HUES48 (cell line): ENCODE data around the gene SUMO3.

Experiments
- H3K27ac ChIP-seq: one replicate; pipeline ENCODE4 v1.7.0; 2013; ENCODE audit warnings: low read depth, low read length, inconsistent platforms
- H3K27me3 ChIP-seq: 2 replicates; pipeline ENCODE4 v1.6.1; 2013; ENCODE audit warnings: mild to moderate bottlenecking, low read length; ENCODE audit not compliant: control insufficient read depth, insufficient read depth
- H3K36me3 ChIP-seq: 2 replicates; pipeline ENCODE4 v1.6.1; 2013; ENCODE audit warnings: low read length; ENCODE audit not compliant: control insufficient read depth, insufficient read depth
- H3K4me1 ChIP-seq: 2 replicates; pipeline ENCODE4 v1.6.1; 2013; ENCODE audit warnings: mild to moderate bottlenecking, low read length; ENCODE audit not compliant: control insufficient read depth, insufficient read depth
- H3K4me3 ChIP-seq: 2 replicates; pipeline ENCODE4 v1.5.1; 2013; ENCODE audit warnings: mild to moderate bottlenecking, low read depth, low read length
- H3K9ac ChIP-seq: 2 replicates; pipeline ENCODE4 v1.6.1; 2013; ENCODE audit warnings: mild to moderate bottlenecking, low read depth, low read length, moderate library complexity
- H3K9me3 ChIP-seq: 2 replicates; pipeline ENCODE4 v1.6.1; 2013; ENCODE audit warnings: low read length; ENCODE audit not compliant: control insufficient read depth, insufficient read depth

The SUMO3 gene

GRCh38 chr21:44763050-44763378 lies 54.8 kb downstream of the SUMO3 start:
- Histone ChIP-seq H3K4me1 (peaks cover 10% of the 10 kb centered on the region; the same call in 1 of the 2 replicates), H3K36me3 (no peaks in the 10 kb centered on the region; the same call in 1 of the 2 replicates), H3K27ac (no peak overlapping the region), H3K27me3 (no peaks in the 10 kb centered on the region), H3K4me3 (no peak overlapping the region), H3K9ac (no peak overlapping the region), H3K9me3 (no peaks in the 10 kb centered on the region)

- Histone ChIP-seq H3K36me3 (no peaks in the 10 kb centered on the region; the same call in 1 of the 2 replicates), H3K4me1 (peaks cover 8% of the 10 kb centered on the region; the same call in 1 of the 2 replicates), H3K27ac (no peak overlapping the region), H3K27me3 (no peaks in the 10 kb centered on the region), H3K4me3 (no peak overlapping the region), H3K9me3 (no peaks in the 10 kb centered on the region), H3K9ac (no peak overlapping the region)
These were observed 55.4 kb downstream of the SUMO3 start for GRCh38 chr21:44762221-44763049.

- no peaks in the 10 kb centered on the region for H3K9me3 ChIP-seq
- no peaks in the 10 kb centered on the region for H3K27me3 ChIP-seq
- H3K27ac ChIP-seq: no peak overlapping the region
- peaks cover 8% of the 10 kb centered on the region; the same call in 1 of the 2 replicates for H3K4me1 ChIP-seq
- H3K4me3 ChIP-seq: no peak overlapping the region
- no peak overlapping the region for H3K9ac ChIP-seq
- H3K36me3 ChIP-seq: no peaks in the 10 kb centered on the region; the same call in 1 of the 2 replicates
These were observed 56.1 kb downstream of the SUMO3 start for GRCh38 chr21:44761747-44762208.

GRCh38 chr21:44761011-44761729 lies 56.7 kb downstream of the SUMO3 start:
- no peaks in the 10 kb centered on the region for H3K27me3 ChIP-seq
- no peak overlapping the region for H3K9ac ChIP-seq
- H3K4me3 ChIP-seq: no peak overlapping the region
- H3K9me3 ChIP-seq: no peaks in the 10 kb centered on the region
- peaks cover 5% of the 10 kb centered on the region; the same call in 1 of the 2 replicates for H3K4me1 ChIP-seq
- H3K36me3 ChIP-seq: no peaks in the 10 kb centered on the region; the same call in 1 of the 2 replicates
- H3K27ac ChIP-seq: no peak overlapping the region

- H3K9ac ChIP-seq: no peak overlapping the region
- H3K4me1 ChIP-seq: 0 out of 2 replicates have a peak, but pooled peaks cover 3% of the 10 kb centered on the region
- no peak overlapping the region for H3K4me3 ChIP-seq
- no peak overlapping the region for H3K27ac ChIP-seq
- H3K9me3 ChIP-seq: no peaks in the 10 kb centered on the region
- no peaks in the 10 kb centered on the region for H3K27me3 ChIP-seq
- H3K36me3 ChIP-seq: no peaks in the 10 kb centered on the region
These were observed 57.5 kb downstream of the SUMO3 start for GRCh38 chr21:44760376-44760775.

- Histone ChIP-seq H3K36me3 (no peaks in the 10 kb centered on the region), H3K27me3 (no peaks in the 10 kb centered on the region), H3K4me1 (no peaks in the 10 kb centered on the region), H3K4me3 (no peak overlapping the region), H3K9ac (no peak overlapping the region), H3K9me3 (no peaks in the 10 kb centered on the region), H3K27ac (no peak overlapping the region)
These were observed 58.1 kb downstream of the SUMO3 start for GRCh38 chr21:44759628-44760285.

GRCh38 chr21:44758781-44759627 lies 58.9 kb downstream of the SUMO3 start:
- Histone ChIP-seq H3K9ac (no peak overlapping the region), H3K36me3 (no peaks in the 10 kb centered on the region), H3K4me3 (no peak overlapping the region), H3K27me3 (no peaks in the 10 kb centered on the region), H3K4me1 (no peaks in the 10 kb centered on the region), H3K27ac (no peak overlapping the region), H3K9me3 (no peaks in the 10 kb centered on the region)

- H3K36me3 ChIP-seq: no peaks in the 10 kb centered on the region
- no peak overlapping the region for H3K4me3 ChIP-seq
- H3K4me1 ChIP-seq: no peaks in the 10 kb centered on the region
- no peaks in the 10 kb centered on the region for H3K27me3 ChIP-seq
- no peak overlapping the region for H3K9ac ChIP-seq
- H3K9me3 ChIP-seq: no peaks in the 10 kb centered on the region
- H3K27ac ChIP-seq: no peak overlapping the region
These were observed 59.7 kb downstream of the SUMO3 start for GRCh38 chr21:44758141-44758561.

- Histone ChIP-seq H3K9me3 (no peaks in the 10 kb centered on the region), H3K36me3 (no peaks in the 10 kb centered on the region), H3K27me3 (no peaks in the 10 kb centered on the region), H3K4me3 (no peak overlapping the region), H3K27ac (no peak overlapping the region), H3K4me1 (no peaks in the 10 kb centered on the region), H3K9ac (no peak overlapping the region)
These were observed 60.1 kb downstream of the SUMO3 start for GRCh38 chr21:44757731-44758130.

- Histone ChIP-seq H3K27ac (no peak overlapping the region), H3K9ac (no peak overlapping the region), H3K9me3 (no peaks in the 10 kb centered on the region), H3K4me1 (no peaks in the 10 kb centered on the region), H3K4me3 (no peak overlapping the region), H3K36me3 (no peaks in the 10 kb centered on the region), H3K27me3 (no peaks in the 10 kb centered on the region)
These were observed 61.3 kb downstream of the SUMO3 start for GRCh38 chr21:44756423-44757185.
